OCI-LY1 (cell line): ENCODE measurements around the gene MYO3B.

Experiments used
- H2AFZ ChIP-seq: fragments of 200-600 bp; sonication (generic), shearing (Covaris generic); 2 replicates; pipeline ENCODE4 v1.6.0; 2014; ENCODE audit warnings: antibody characterized with exemption, mild to moderate bottlenecking, low read length
- H3F3A ChIP-seq: fragments of 200-600 bp; sonication (generic), shearing (Covaris generic); 2 replicates; pipeline ENCODE4 v1.6.0; 2014; ENCODE audit warnings: mild to moderate bottlenecking, antibody characterized with exemption, low read length, moderate library complexity; ENCODE audit not compliant: insufficient read depth
- H3K27ac ChIP-seq: fragments of 200-600 bp; sonication (generic); 2 replicates; pipeline ENCODE4 v1.5.1; 2014; ENCODE audit warnings: low read length, mixed run types, mild to moderate bottlenecking, low read depth; ENCODE audit not compliant: poor library complexity, severe bottlenecking
- H3K27me3 ChIP-seq: fragments of 200-600 bp; sonication (generic); 2 replicates; pipeline ENCODE4 v1.6.0; 2014; ENCODE audit warnings: antibody characterized with exemption, mild to moderate bottlenecking, low read length, moderate library complexity; ENCODE audit not compliant: insufficient read depth
- H3K36me3 ChIP-seq: fragments of 200-600 bp; sonication (generic); 2 replicates; pipeline ENCODE4 v1.6.1; 2014; ENCODE audit warnings: mild to moderate bottlenecking, antibody characterized with exemption, low read length, moderate library complexity, mixed read lengths; ENCODE audit not compliant: insufficient read depth
- H3K4me1 ChIP-seq: fragments of 200-600 bp; sonication (generic); 2 replicates; pipeline ENCODE4 v1.5.1; 2014; ENCODE audit warnings: mild to moderate bottlenecking, low read length, moderate library complexity; ENCODE audit not compliant: insufficient read depth, severe bottlenecking
- H3K4me2 ChIP-seq: fragments of 200-600 bp; sonication (generic), shearing (Covaris generic); 2 replicates; pipeline ENCODE4 v1.6.1; 2014; ENCODE audit warnings: low read length
- H3K4me3 ChIP-seq: fragments of 200-600 bp; sonication (generic); 2 replicates; pipeline ENCODE4 v1.5.1; 2014; ENCODE audit warnings: low read length, low read depth, mild to moderate bottlenecking, mixed read lengths; ENCODE audit not compliant: poor library complexity, severe bottlenecking
- H3K79me2 ChIP-seq: fragments of 200-600 bp; shearing (Covaris generic); 2 replicates; pipeline ENCODE4 v1.6.1; 2016; ENCODE audit warnings: mixed run types, low read length, mixed read lengths; ENCODE audit not compliant: insufficient read depth
- H3K9ac ChIP-seq: fragments of 200-600 bp; sonication (generic), shearing (Covaris generic); 2 replicates; pipeline ENCODE4 v1.6.1; 2014; ENCODE audit warnings: mild to moderate bottlenecking, low read length, mixed read lengths
- H3K9me2 ChIP-seq: fragments of 200-600 bp; sonication (generic), shearing (Covaris generic); 2 replicates; pipeline ENCODE4 v1.6.1; 2014; ENCODE audit warnings: low read depth, mild to moderate bottlenecking, low read length, mixed read lengths
- H3K9me3 ChIP-seq: fragments of 200-600 bp; shearing (Covaris generic); 2 replicates; pipeline ENCODE4 v1.6.1; 2014; ENCODE audit warnings: low read length, mixed read lengths
- H4K20me1 ChIP-seq: fragments of 200-600 bp; sonication (generic), shearing (Covaris generic); 2 replicates; pipeline ENCODE4 v1.6.0; 2016; ENCODE audit warnings: mild to moderate bottlenecking, low read length; ENCODE audit not compliant: insufficient read depth
- CTCF ChIP-seq: fragments of 200-600 bp; sonication (generic), shearing (Covaris generic); IDR thresholded peaks from 2 replicates; pipeline ENCODE4 v1.5.1; 2017; ENCODE audit warnings: mild to moderate bottlenecking, antibody characterized with exemption, low read length, moderate library complexity, mixed read lengths
- EZH2 ChIP-seq: fragments of 200-600 bp; sonication (generic), shearing (Covaris generic); IDR thresholded peaks from 2 replicates; pipeline ENCODE4 v1.8.0; 2017; ENCODE audit warnings: borderline replicate concordance, mixed run types, mild to moderate bottlenecking, antibody characterized with exemption, low read length, moderate library complexity, mixed read lengths

Gene MYO3B

GRCh38 chr2:170243118-170243837 lies 65.3 kb downstream of the MYO3B start:
- Histone ChIP-seq H3K27ac (no peak overlapping the region), H3K9me3 (no peaks in the 10 kb centered on the region), H3K4me3 (no peak overlapping the region), H3F3A (no peaks in the 10 kb centered on the region), H3K4me2 (no peak overlapping the region), H2AFZ (no peak overlapping the region), H3K9me2 (no peaks in the 10 kb centered on the region), H3K4me1 (no peaks in the 10 kb centered on the region), H4K20me1 (no peaks in the 10 kb centered on the region), H3K9ac (no peak overlapping the region), H3K79me2 (no peaks in the 10 kb centered on the region), H3K27me3 (no peaks in the 10 kb centered on the region), H3K36me3 (no peaks in the 10 kb centered on the region)
- TF ChIP-seq EZH2 (no peak), CTCF (no peak)

- H3K4me3 ChIP-seq: no peak overlapping the region
- no peaks in the 10 kb centered on the region for H3K4me1 ChIP-seq
- H2AFZ ChIP-seq: no peak overlapping the region
- no peaks in the 10 kb centered on the region for H3K36me3 ChIP-seq
- no peak overlapping the region for H3K9ac ChIP-seq
- H3K9me2 ChIP-seq: no peaks in the 10 kb centered on the region
- H3K27me3 ChIP-seq: no peaks in the 10 kb centered on the region
- no peak overlapping the region for H3K4me2 ChIP-seq
- H3K79me2 ChIP-seq: no peaks in the 10 kb centered on the region
- H3K27ac ChIP-seq: no peak overlapping the region
- no peaks in the 10 kb centered on the region for H4K20me1 ChIP-seq
- TF ChIP-seq EZH2: no peak
- TF ChIP-seq CTCF: no peak
- no peaks in the 10 kb centered on the region for H3K9me3 ChIP-seq
- H3F3A ChIP-seq: no peaks in the 10 kb centered on the region
Measured at GRCh38 chr2:170243898-170244297, 66.0 kb downstream of the MYO3B start.

DNA sequence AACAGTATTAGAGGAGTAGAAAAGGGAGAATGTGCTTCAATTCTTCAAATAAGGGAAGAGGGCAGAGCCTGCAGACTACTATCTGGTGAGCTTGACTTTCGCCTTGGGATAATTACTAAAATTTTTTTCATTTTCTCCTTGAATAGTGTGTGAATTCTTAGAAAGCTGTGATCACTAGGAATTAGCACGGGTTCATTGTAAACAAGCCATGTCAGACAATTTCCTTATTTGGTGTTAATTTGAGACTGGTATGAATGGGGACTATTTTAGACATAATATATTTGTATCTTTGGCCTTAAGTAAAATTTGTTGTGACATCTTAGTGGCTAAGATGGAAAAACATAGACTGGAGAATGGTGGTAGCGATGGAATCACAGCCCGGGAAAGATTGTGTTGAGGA lies 66.6 kb downstream of the MYO3B start:
- Histone ChIP-seq H3K36me3 (no peaks in the 10 kb centered on the region), H3K4me3 (no peak overlapping the region), H2AFZ (no peak overlapping the region), H3F3A (no peaks in the 10 kb centered on the region), H3K4me2 (no peak overlapping the region), H3K79me2 (no peaks in the 10 kb centered on the region), H3K27ac (no peak overlapping the region), H3K9ac (no peak overlapping the region), H3K27me3 (no peaks in the 10 kb centered on the region), H3K9me2 (no peaks in the 10 kb centered on the region), H3K9me3 (no peaks in the 10 kb centered on the region), H3K4me1 (no peaks in the 10 kb centered on the region), H4K20me1 (no peaks in the 10 kb centered on the region)
- no peak for TF ChIP-seq CTCF
- no peak for TF ChIP-seq EZH2
